Right lobe of liver (tissue), 4 donors: ENCODE results near the gene DDX51.

Source experiments
- CTCF ChIP-seq, 4 donors: fragments of 200-600 bp in 3 of 4; fragments of 450-650 bp in 1 of 4; IDR thresholded peaks; one replicate each; pipeline versions ENCODE4 v1.5.1 to v1.8.0; 2016 to 2022; ENCODE audit warnings: antibody characterized with exemption in 4 of 4, mild to moderate bottlenecking in 2 of 4
- POLR2A ChIP-seq: fragments of 450-650 bp; IDR thresholded peaks from one replicate; pipeline ENCODE4 v1.6.1; 2017; ENCODE audit warnings: antibody characterized with exemption, mild to moderate bottlenecking
- donor health status: DM: no; HTN: no; CAD: no.
- donor health status: DM: no; HTN: no; CAD: no.
- donor health status: DM: no; HTN: yes; CAD: no.

GRCh38 chr12:132150780-132151144 lies 6.6 kb upstream of the DDX51 start:
- TF ChIP-seq CTCF (IDR thresholded peaks at IDR 0.05): no peak
- no peak for TF ChIP-seq POLR2A
